HUDEP-2 (cell line): ENCODE data around the gene DPT.

ENCODE experiments used
- DNase-seq, 76 experiments: peaks; one replicate each; lab custom pipeline; 2025; ENCODE audit not compliant: unreplicated experiment in 76 of 76; lab: John Stamatoyannopoulos, UW

DPT gene

DNA sequence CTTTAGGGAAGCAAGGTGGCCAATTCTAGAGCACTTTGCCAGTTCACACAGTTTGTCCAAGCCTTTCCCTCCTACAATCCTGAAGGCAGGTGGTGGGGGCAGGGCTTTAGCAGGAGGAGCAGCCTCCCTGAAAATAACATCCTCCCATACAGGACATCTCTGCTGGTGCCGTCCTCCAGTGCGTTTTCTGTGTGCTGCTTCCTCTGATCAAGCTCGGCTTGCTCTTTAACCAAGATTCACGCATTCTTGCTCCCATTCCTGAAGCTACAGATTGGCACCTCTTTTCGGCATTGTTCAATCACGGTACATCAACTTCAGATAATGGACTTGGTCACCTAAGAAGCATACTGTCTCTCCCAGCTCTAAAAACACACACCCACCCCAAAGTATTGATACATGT lies 7.5 kb upstream of the DPT start:
- DNase-seq: no peak

DNA sequence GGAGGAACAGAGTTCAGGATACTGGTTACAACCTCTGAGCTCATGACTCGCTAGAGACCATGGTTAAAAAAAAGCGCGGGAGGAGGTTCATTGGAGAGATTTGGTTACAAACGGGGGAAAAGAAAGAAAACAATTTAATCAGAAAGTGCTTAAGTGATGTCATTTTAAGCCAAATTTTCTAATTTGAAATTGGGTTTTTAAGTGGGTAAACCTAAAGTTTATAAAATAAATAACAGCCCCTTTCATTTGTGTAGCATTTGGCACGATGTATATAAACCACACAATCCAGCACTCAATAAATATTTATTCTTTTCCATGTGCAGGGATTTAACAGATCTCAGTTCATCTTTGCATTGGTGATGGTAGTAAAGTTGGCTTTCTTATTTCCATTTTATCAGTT lies 7.0 kb upstream of the DPT start:
- no peak for DNase-seq

DNA sequence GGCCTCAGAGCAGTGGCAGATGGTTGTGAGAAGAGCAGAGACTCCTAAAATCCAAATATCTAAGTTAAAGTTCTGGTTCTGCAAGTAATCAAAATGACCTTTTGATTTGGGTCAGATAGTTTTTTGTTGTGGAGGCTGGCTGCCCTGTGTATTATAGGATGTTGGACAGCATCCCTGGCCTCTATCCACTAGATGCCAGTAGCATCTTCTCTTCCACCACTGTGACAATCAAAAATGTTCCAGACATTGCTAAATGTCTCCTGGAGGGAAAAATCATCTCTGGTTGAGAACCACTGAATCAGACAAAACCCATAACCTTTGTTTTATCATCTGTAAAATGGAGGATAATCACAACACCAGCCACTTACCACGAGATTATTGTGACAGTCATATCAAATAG lies 5.9 kb upstream of the DPT start:
- DNase-seq: no peak

DNA sequence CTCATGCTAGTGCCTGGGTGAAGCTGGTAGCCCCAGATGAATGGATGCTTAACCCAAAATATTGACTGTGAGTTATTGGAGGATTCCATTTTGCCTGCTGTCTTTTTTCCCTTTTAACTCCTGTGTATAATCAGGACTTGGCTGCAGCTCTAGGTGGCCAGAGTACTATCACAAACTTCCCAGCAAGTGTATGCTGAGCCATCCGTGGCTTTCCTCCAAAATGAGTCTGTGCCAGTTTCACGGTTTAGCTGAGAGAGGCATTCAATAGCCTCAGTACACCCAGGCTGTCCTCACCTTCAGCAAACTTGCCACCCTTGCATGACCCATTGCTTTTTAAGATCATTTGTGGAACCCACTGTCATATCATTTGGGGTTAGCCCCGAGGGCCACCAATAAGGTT lies 5.3 kb upstream of the DPT start:
- DNase-seq: peak in 1 of 76 experiments; percentile 1

GRCh38 chr1:168733241-168733640 lies 4.2 kb upstream of the DPT start:
- DNase-seq: no peak

GRCh38 chr1:168732736-168733135 lies 3.7 kb upstream of the DPT start:
- no peak for DNase-seq

DNA sequence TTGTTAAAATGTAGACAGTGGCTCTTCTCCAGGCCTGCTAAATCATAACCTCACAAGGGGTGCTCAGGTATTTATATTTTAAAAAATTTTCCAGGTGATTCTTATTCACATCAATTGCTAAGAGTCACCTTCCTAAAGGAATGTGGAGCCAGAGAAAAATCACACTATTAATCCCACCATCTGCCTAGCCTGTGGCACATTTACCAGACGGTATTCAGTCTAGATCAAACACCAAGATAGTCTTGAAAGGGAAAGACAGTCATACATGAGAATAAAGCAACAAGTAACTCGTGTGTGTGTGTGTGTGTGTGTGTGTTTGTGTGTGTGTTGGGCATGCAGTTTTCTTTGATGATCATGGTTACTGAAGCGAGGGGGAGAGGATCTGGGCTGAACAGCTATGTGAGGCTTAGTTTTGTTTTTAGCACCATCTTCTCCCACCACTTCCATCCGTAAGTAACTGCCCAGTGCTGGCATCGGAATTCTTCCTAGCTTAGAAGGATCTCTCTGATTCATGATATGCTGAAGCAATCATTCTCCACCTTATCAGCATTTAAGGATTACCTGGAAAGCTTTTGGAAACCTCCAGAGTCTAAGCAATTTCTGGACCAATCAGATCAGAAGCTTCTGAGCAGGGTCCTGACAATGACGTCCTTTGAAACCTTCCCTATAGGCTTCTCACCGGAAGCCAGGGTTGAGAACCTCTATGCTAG lies 2.4 kb upstream of the DPT start:
- DNase-seq: no peak

- no peak for DNase-seq
Observed at GRCh38 chr1:168729405-168729802, 398 bp upstream of the DPT start.

DNA sequence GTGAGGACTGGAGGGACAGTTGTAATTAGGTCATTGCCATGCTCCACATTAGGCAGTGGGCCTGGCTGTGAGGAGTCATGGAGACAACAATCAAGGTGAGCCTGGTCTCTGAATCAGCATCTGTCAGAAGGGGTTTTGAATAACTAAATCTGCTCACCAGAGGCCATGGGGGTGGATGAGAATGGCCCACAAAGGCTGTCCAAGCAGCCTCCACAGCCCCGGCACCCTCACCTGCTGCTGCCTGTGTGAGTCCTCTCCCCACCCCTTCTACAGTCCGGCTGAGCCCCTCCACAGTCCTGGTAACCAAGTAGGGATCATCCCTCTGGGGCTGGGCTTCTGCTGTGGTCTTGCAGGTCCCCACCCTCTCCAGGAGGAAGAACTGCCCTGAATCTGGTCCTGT lies 2.3 kb downstream of the DPT start:
- no peak for DNase-seq

- no peak for DNase-seq
Observed at GRCh38 chr1:168726281-168726680, 2.7 kb downstream of the DPT start.

DNA sequence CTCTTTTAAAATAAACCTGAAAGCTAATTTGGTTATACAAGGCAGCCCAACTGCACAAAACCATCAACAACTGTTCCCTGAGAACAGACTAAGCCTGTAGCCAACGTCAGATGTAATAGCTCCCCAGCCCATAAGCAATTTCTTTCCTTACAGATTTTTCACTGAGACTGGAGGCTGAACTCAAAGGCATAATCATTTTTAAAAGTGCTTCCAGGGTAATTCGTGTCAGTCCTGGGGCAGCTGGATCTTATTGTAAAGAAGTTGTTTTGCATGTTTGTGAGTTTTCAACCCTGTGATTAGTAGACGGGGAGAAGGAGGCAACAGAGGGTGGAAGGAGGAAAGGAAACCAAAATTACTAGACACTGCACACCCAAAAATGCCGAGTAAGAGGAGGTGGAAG lies 3.2 kb downstream of the DPT start:
- DNase-seq: no peak

DNA sequence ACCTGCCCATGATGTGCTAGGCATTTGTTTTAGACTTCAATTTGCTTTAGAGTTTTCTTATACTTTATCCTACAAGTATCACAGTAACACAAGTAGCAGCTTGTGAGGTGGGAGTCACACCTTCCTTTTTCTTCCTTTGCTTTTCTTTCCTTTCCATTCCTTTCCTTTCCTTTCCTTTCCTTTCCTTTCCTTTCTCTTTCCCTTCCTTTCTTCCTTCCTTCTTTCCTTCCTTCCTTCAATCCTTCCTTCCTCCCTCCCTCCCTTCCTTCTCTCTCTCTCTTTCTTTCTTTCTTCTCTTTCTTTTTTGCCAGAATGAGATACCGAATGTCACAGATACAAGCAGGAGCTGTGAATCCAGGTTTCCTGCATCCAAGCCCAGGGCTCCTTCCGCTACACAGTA lies 3.9 kb downstream of the DPT start:
- no peak for DNase-seq

DNA sequence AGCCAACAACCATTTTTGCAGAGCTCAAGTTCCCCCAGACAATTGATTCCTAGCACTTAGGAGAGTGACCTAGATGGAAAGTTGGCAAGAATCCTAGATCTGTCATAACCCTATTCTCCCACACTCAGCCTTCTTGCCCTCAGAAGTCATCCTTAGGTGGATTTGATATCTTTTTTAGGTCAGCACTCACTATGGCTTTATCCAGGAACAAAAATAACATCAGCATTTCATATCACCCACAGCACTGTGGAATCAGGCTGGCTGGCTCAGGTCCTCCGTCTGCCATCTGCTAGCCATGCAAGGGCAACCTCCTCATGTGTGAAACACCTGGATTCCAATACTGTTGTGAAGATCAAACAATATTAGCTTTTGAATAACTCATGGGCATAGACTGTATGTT lies 6.0 kb downstream of the DPT start:
- DNase-seq: no peak

- DNase-seq: no peak
Observed at GRCh38 chr1:168720839-168721238, 8.2 kb downstream of the DPT start.

- DNase-seq: no peak
Observed at GRCh38 chr1:168719306-168720111, 9.5 kb downstream of the DPT start.

DNA sequence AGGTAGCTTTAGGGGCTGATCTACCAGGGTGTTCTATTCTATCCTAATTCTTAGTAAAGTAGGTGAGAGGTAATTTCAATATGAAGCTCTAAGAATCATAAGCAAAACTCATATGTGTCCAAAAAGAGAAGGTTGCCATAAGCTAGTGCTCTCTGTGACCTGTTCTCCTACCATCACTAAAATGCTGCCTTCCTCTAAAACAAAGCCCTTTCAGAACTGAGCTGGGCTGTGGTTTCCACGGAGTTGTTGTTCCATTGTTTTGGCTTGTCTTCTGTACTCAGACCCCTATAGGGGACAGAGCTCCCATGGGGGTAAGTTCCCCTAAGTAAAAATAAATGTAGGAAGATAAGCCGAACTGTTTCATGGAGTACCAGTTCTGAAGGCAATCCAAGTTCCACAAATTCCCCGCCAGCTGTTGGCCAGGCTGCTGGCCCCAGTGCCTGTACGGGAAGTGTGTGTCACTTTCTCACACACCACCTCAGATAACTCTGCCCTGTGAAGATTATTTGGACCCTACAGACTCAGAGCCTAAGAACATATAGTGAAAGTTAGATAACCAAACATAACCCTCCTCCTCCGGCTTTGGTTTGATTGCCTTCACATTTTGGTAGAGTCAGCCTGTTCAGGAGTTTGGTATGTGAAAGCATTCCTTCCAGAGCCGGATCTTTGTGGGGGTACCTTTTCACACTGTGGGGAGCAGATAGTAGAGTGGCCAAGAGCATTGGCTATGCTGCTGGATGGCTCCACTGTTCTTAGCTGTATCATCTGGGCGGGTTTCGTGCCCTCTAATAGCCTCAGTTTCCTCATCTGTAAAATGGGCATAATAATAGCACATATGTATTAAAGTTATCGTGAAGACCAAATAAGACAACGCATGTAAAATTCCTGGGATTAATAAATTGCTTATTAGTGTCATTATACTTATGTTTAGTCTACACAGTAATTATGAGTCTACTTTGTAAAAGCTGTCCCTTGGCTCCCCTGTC lies 10.8 kb downstream of the DPT start:
- no peak for DNase-seq

- DNase-seq: no peak
Observed at GRCh38 chr1:168714012-168714411, 15.0 kb downstream of the DPT start.

DNA sequence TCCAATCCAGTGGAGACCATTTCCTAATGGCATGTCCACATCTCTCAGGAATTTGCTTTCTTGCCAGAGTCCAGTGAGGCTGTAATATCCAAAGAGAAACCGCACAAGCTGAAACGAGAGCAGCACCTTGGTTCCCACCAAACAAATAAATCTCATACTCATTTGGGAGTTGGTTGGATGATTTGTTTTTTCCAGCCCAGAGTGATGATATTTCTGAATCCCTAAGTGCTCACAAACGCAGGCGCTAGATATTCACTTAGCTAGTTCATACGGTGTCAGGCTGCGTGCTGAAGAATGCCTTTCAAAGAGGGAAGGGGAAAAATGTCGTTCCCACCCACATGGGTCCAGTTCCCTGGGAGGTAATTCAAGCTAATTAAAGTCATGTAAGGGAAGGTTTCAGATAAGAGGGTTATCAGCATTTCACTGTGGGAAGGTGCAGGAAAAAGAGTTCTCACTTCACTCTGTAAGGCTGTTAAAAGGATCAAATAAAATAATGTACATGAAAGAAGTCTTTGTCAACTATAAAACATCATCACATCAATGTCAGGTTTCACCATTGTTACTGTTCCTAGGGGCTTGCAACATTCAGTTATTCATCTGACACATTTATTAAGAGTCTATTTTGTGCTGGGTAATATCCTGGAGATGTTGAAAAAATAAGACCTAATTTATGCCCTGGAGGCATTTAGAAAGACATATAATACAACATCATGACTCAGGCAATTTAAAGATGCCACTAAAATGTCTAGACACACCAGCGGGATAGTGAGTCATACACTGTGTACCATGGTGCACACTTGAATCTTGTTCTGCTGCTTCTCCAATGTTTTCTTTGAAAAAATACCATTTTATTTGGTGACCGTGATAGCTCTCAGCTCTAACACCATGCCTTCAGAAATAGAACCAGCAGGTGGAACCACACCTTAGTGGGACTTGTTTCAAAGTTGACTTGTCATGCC lies 19.3 kb downstream of the DPT start:
- DNase-seq: no peak

GRCh38 chr1:168708698-168709404 lies 20.2 kb downstream of the DPT start:
- DNase-seq: no peak
